DND-41 (cell line): Measurements from ENCODE around the gene RTN4RL1.

ENCODE experiments used
- ATAC-seq: fragments of 200-7000 bp; cut with Tn5 transposase; 3 replicates; pipeline ENCODE4 v1.9.1; 2021; ENCODE audit warnings: low read depth; ENCODE audit not compliant: insufficient read depth
- DNase-seq: peaks from one replicate; pipeline ENCODE4 v3.0.0-alpha.2; 2020
- H2AFZ ChIP-seq: 2 replicates; pipeline ENCODE4 v1.6.0; 2012; ENCODE audit warnings: low read depth, low read length
- H3K27ac ChIP-seq: 2 replicates; pipeline ENCODE4 v1.5.1; 2012; ENCODE audit warnings: low read length, inconsistent platforms
- H3K27me3 ChIP-seq: fragments of 200-600 bp; sonication (generic); 2 replicates; pipeline ENCODE4 v1.6.0; 2012; ENCODE audit warnings: low read length, mild to moderate bottlenecking, inconsistent platforms; ENCODE audit not compliant: insufficient read depth, poor library complexity
- H3K36me3 ChIP-seq: 2 replicates; pipeline ENCODE4 v1.5.1; 2012; ENCODE audit warnings: low read length, inconsistent platforms; ENCODE audit not compliant: insufficient read depth
- H3K4me1 ChIP-seq: 2 replicates; pipeline ENCODE4 v1.5.1; 2012; ENCODE audit warnings: mild to moderate bottlenecking, low read length; ENCODE audit not compliant: insufficient read depth
- H3K4me2 ChIP-seq: 2 replicates; pipeline ENCODE4 v1.6.0; 2012; ENCODE audit warnings: mild to moderate bottlenecking, moderate library complexity, low read length, inconsistent platforms; ENCODE audit not compliant: insufficient read depth
- H3K4me3 ChIP-seq, 2 experiments: fragments of 200-600 bp in 1 of 2; shearing (Covaris generic) in 1 of 2; 2 replicates each; pipeline ENCODE4 v1.5.1; 2012 to 2016; ENCODE audit warnings: inconsistent platforms in 2 of 2, low read length in 2 of 2, mild to moderate bottlenecking in 2 of 2, low read depth in 1 of 2, moderate library complexity in 1 of 2
- H3K79me2 ChIP-seq: 2 replicates; pipeline ENCODE4 v1.6.0; 2012; ENCODE audit warnings: low read length, inconsistent platforms; ENCODE audit not compliant: insufficient read depth
- H3K9ac ChIP-seq: 2 replicates; pipeline ENCODE4 v1.6.0; 2012; ENCODE audit warnings: low read depth, mild to moderate bottlenecking, inconsistent platforms, low read length, moderate library complexity
- H3K9me3 ChIP-seq: 2 replicates; pipeline ENCODE4 v1.5.1; 2012; ENCODE audit warnings: low read length, moderate library complexity, mild to moderate bottlenecking, inconsistent platforms; ENCODE audit not compliant: insufficient read depth, severe bottlenecking
- H4K20me1 ChIP-seq: 2 replicates; pipeline ENCODE4 v1.6.0; 2012; ENCODE audit warnings: low read length; ENCODE audit not compliant: insufficient read depth
- EZH2 ChIP-seq: IDR thresholded peaks from 3 replicates; pipeline ENCODE4 v1.6.1; 2012; ENCODE audit warnings: borderline replicate concordance, low read depth, mild to moderate bottlenecking, moderate library complexity, low read length, inconsistent platforms; ENCODE audit not compliant: severe bottlenecking
- TF ChIP-seq, protein P1 (sequence below): IDR thresholded peaks from 2 replicates; pipeline ENCODE4 v1.5.1; 2012; ENCODE audit warnings: borderline replicate concordance, low read length, moderate library complexity, mild to moderate bottlenecking; ENCODE audit not compliant: poor library complexity, severe bottlenecking; ENCODE audit errors: extremely low read depth

The RTN4RL1 gene

DNA sequence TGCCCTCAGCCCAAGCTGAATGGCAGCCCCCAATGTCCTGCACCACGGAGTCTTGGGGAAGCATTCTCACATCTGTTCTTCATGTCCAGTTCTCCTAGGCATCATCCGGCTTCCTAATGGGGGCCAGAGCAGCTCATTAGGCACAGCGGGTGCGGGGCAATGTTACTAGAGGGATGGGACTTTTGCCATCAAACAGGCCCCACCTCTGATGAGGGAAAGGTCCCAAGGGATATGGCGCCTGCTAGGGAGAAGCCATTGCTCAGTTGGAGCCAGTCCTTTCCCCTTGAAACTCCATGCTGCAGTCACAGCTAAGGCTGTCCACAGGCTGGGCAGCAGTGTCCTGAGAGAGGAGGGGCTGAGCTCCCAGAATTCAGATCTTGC is 3.1 kb upstream of the RTN4RL1 start:
- ATAC-seq (no peak), DNase-seq (no peak)
- Histone ChIP-seq H3K36me3 (no peaks in the 10 kb centered on the region), H3K4me3 (no peak overlapping the region), H3K4me2 (no peak overlapping the region), H3K4me1 (peaks cover 43% of the 10 kb centered on the region), H3K27me3 (peaks cover 26% of the 10 kb centered on the region), H2AFZ (no peak overlapping the region), H3K79me2 (peaks cover 23% of the 10 kb centered on the region), H3K9me3 (no peaks in the 10 kb centered on the region), H4K20me1 (0 out of 2 replicates have a peak, but pooled peaks cover 3% of the 10 kb centered on the region), H3K9ac (no peak overlapping the region), H3K27ac (no peak overlapping the region)
- TF ChIP-seq EZH2, result no peak
- TF ChIP-seq, protein P1, sequence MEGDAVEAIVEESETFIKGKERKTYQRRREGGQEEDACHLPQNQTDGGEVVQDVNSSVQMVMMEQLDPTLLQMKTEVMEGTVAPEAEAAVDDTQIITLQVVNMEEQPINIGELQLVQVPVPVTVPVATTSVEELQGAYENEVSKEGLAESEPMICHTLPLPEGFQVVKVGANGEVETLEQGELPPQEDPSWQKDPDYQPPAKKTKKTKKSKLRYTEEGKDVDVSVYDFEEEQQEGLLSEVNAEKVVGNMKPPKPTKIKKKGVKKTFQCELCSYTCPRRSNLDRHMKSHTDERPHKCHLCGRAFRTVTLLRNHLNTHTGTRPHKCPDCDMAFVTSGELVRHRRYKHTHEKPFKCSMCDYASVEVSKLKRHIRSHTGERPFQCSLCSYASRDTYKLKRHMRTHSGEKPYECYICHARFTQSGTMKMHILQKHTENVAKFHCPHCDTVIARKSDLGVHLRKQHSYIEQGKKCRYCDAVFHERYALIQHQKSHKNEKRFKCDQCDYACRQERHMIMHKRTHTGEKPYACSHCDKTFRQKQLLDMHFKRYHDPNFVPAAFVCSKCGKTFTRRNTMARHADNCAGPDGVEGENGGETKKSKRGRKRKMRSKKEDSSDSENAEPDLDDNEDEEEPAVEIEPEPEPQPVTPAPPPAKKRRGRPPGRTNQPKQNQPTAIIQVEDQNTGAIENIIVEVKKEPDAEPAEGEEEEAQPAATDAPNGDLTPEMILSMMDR, result no peak

DNA sequence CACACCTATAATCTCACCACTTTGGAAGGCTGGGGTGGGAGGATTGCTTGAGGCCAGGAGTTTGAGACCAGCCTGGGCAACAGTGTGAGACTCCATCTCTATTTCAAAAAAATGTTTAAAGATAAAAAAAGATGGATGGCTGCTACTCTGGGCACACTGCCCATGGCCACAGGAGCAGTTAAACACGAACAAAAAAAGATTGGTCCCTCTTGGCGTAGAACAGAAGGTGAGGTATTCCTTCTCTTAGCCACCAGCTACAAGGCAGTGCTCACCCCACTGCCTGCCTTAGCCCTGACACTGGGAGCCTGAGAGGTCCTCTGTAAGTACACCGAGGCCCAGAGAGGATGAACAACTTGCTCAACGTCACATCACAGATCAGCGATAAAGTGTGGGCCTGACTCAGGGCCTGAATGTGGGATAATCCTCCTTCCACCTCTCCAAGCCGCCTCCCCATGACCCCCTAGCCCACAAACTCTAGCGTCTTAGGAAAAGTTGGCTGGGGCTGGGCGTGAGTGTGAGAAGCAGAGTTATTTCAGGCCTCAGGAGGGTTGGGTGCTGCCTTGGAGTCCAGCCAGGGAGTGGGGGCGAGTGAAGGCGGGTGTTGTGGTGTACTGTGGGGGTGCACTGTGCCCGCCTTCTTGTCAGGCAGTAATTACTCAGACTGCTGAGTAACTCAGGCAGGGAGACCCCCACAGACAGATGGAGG is 2.5 kb upstream of the RTN4RL1 start:
- no peak overlapping the region for H2AFZ ChIP-seq
- H3K4me3 ChIP-seq, result no peak overlapping the region
- 0 out of 2 replicates have a peak, but pooled peaks cover 3% of the 10 kb centered on the region for H4K20me1 ChIP-seq
- no peak overlapping the region for H3K27ac ChIP-seq
- no peak overlapping the region for H3K9ac ChIP-seq
- no peak for DNase-seq
- TF ChIP-seq EZH2, result no peak
- TF ChIP-seq, protein P1, result no peak
- H3K4me1 ChIP-seq, result peaks cover 43% of the 10 kb centered on the region
- H3K36me3 ChIP-seq, result no peaks in the 10 kb centered on the region
- H3K4me2 ChIP-seq, result no peak overlapping the region
- H3K79me2 ChIP-seq, result peaks cover 23% of the 10 kb centered on the region
- ATAC-seq, result no peak
- H3K9me3 ChIP-seq, result no peaks in the 10 kb centered on the region
- peaks cover 29% of the 10 kb centered on the region for H3K27me3 ChIP-seq

DNA sequence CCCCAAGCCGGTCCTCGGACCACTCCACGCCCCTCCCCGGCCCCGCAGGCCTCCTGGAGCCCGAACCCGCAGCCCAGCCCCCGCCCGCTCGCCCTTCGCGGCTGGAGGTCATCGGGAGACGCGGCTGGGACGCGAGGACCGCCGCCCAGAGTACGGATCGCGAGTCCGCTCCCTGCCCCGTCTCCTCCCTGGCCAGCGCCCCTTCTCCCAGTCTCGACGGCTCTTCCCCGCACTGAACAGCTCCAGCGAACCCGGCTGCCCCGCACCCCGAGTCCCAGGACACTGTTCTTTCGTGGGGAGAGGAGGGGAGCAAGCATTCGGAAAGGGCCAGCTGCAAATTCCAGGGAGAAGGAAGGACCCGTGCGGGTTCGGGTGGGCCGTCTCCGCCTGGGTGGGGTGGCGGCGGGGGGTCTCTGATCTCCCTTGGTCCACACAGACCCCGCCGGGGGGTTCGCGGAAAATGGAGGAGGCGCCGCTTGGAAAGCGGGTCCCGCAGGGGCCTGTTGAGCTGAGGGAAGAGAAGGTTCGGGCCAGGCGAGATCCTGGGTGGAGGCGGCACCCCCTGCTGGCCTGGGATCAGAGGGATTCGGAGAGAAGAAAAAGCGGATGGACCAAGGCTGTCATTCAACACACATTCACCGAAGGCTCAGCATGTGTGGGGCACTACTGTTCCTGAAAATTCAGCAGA is 632 bp upstream of the RTN4RL1 start:
- H3K4me2 ChIP-seq, result peak overlapping the region; percentile 86
- peaks cover 26% of the 10 kb centered on the region for H3K4me1 ChIP-seq
- no peaks in the 10 kb centered on the region for H3K36me3 ChIP-seq
- peak overlapping the region; percentile 68; the same call in 1 of the 2 replicates for H2AFZ ChIP-seq
- peak; percentile 35 for DNase-seq
- peak overlapping the region; percentile 39 to 62 for H3K4me3 ChIP-seq
- peak overlapping the region; percentile 62; the same call in 1 of the 2 replicates for H3K9ac ChIP-seq
- peaks cover 7% of the 10 kb centered on the region for H3K79me2 ChIP-seq
- no peak overlapping the region for H3K27ac ChIP-seq
- TF ChIP-seq EZH2, result no peak
- TF ChIP-seq, protein P1, result peak; percentile 52
- no peak for ATAC-seq
- H3K9me3 ChIP-seq, result no peaks in the 10 kb centered on the region
- H4K20me1 ChIP-seq, result 0 out of 2 replicates have a peak, but pooled peaks cover 3% of the 10 kb centered on the region
- peaks cover 34% of the 10 kb centered on the region for H3K27me3 ChIP-seq
